ENCODE measurements around the gene SLC26A1.

DNA sequence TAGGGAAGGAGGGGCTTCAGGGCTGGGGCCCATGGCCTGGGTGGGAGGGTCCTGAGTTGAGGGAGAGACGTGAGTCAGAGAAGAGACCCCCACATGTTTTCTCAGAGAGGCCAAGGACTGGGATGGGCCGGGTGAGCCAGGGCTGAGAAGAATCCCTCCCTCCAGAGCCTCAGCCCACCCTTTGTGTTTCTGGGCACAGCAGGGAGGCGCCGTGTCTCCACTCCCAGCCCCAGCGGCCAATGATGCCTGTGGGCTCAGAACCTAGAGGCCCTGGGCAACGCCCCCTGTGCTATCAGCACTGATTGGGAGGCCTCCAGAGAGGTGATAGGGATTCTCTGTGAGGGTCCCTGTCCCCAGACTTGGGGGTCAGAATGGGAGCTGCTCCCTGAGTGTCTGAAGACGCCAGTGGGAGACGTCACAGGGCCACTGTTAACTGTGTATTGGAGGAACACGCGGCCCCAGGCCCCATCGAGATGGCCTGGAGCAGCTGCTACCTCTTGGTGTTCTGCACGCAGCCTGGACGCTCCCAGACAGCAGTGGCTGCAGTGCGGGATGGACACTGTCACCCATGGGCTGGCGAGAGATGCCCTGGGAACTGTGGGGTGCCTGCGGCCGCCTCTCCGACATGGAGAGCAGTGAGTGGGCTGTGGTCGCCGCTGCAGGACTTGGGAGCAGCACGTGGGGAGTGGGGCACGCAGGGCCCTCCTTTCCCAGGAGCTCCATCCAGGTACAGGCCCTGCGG lies 26.7 kb upstream of the SLC26A1 start:
- TF ChIP-seq, protein P1, sequence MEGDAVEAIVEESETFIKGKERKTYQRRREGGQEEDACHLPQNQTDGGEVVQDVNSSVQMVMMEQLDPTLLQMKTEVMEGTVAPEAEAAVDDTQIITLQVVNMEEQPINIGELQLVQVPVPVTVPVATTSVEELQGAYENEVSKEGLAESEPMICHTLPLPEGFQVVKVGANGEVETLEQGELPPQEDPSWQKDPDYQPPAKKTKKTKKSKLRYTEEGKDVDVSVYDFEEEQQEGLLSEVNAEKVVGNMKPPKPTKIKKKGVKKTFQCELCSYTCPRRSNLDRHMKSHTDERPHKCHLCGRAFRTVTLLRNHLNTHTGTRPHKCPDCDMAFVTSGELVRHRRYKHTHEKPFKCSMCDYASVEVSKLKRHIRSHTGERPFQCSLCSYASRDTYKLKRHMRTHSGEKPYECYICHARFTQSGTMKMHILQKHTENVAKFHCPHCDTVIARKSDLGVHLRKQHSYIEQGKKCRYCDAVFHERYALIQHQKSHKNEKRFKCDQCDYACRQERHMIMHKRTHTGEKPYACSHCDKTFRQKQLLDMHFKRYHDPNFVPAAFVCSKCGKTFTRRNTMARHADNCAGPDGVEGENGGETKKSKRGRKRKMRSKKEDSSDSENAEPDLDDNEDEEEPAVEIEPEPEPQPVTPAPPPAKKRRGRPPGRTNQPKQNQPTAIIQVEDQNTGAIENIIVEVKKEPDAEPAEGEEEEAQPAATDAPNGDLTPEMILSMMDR (IDR thresholded peaks at IDR 0.05), result no peak
- no peak for TF ChIP-seq POLR2A (IDR thresholded peaks at IDR 0.05)

All from gastroesophageal sphincter (tissue), 3 donors.